HepG2 (cell line): ENCODE measurements around the gene CD4. TPM values are rescaled to one million over a fixed set of nuclear protein-coding genes. Genes with fewer than 3 reads are reported as not detected.

ENCODE experiments used
- ARHGAP35 ChIP-seq: sonication (generic); formaldehyde crosslinking; IDR thresholded peaks from 2 replicates; pipeline ENCODE4 v1.9.0; 2022; ENCODE audit warnings: mild to moderate bottlenecking, inconsistent platforms, moderate library complexity, missing genetic modification reagents, borderline replicate concordance
- CBX2 ChIP-seq, 2 experiments: fragments of 200-600 bp in 1 of 2; sonication (generic); formaldehyde crosslinking in 1 of 2; IDR thresholded peaks; 2 replicates each; pipeline versions ENCODE4 v1.7.0 to v1.8.1; 2018 to 2022; ENCODE audit warnings: low read depth in 2 of 2, low read length in 1 of 2, mild to moderate bottlenecking in 1 of 2, missing genetic modification reagents in 1 of 2
- HDAC2 ChIP-seq: sonication (generic); formaldehyde crosslinking; IDR thresholded peaks from 2 replicates; pipeline ENCODE4 v1.4.0; 2020; ENCODE audit warnings: missing genetic modification reagents
- HNF4G ChIP-seq, 2 experiments: sonication (generic) in 1 of 2; formaldehyde crosslinking in 1 of 2; IDR thresholded peaks; 2 replicates each; pipeline versions ENCODE4 v1.4.0 to v1.6.1; 2011 to 2020; ENCODE audit warnings: borderline replicate concordance in 2 of 2, low read depth in 2 of 2, mild to moderate bottlenecking in 2 of 2, low read length in 1 of 2, missing genetic modification reagents in 1 of 2, moderate library complexity in 1 of 2
- HNRNPK ChIP-seq: fragments of 200-400 bp; formaldehyde crosslinking; IDR thresholded peaks from 2 replicates; pipeline ENCODE4 v1.6.1; 2018; ENCODE audit warnings: low read length, low read depth, moderate library complexity, mild to moderate bottlenecking; ENCODE audit not compliant: poor library complexity, severe bottlenecking
- PATZ1 ChIP-seq: sonication (generic); formaldehyde crosslinking; IDR thresholded peaks from 2 replicates; pipeline ENCODE4 v1.4.0; 2020; ENCODE audit warnings: missing genetic modification reagents
- POLR2AphosphoS5 ChIP-seq: IDR thresholded peaks from 2 replicates; pipeline ENCODE4 v1.6.1; 2012; ENCODE audit warnings: low read depth, low read length
- SRSF4 ChIP-seq: fragments of 200-400 bp; formaldehyde crosslinking; IDR thresholded peaks from one replicate; pipeline ENCODE4 v1.6.1; 2018; ENCODE audit warnings: mild to moderate bottlenecking, low read depth, low read length, moderate library complexity; ENCODE audit not compliant: poor library complexity, severe bottlenecking
- TERF1 ChIP-seq: sonication (generic); formaldehyde crosslinking; IDR thresholded peaks from 2 replicates; pipeline ENCODE4 v1.8.0; 2022; ENCODE audit warnings: mild to moderate bottlenecking, missing genetic modification reagents, moderate library complexity
- TFDP2 ChIP-seq: sonication (generic); formaldehyde crosslinking; IDR thresholded peaks from 2 replicates; pipeline ENCODE4 v1.4.0; 2020; ENCODE audit warnings: missing genetic modification reagents
- ZBTB10 ChIP-seq: sonication (generic); formaldehyde crosslinking; IDR thresholded peaks from 2 replicates; pipeline ENCODE4 v1.4.0; 2020; ENCODE audit warnings: missing genetic modification reagents, borderline replicate concordance
- ZBTB25 ChIP-seq: IDR thresholded peaks from 2 replicates; pipeline ENCODE4 v1.6.1; 2018; ENCODE audit warnings: missing genetic modification reagents
- ZNF687 ChIP-seq: sonication (generic); formaldehyde crosslinking; IDR thresholded peaks from 2 replicates; pipeline ENCODE4 v1.5.1; 2020; ENCODE audit warnings: mild to moderate bottlenecking, missing genetic modification reagents, moderate library complexity
- ZNF792 ChIP-seq: IDR thresholded peaks from 2 replicates; pipeline ENCODE4 v1.6.1; 2016
- polyA plus RNA-seq, 8 experiments: library from polyadenylated mRNA; depleted of rRNA in 3 of 8; stranded (reverse) in 7 of 8; unstranded in 1 of 8; fragments of >200 nt; fragmentation: Illumina TruSeq in 4 of 8; extraction: Trizol in 4 of 8; gene quantifications; 2 replicates each; pipeline versions ENCODE4 v1.2.1 to v1.2.3, GENCODE V29; 2011 to 2016; ENCODE audit warnings: low read depth in 4 of 8, missing spikeins in 1 of 8, mixed read lengths in 1 of 8; ENCODE audit not compliant: insufficient read depth in 1 of 8
- total RNA-seq, 5 experiments: library from RNA; depleted of rRNA; stranded (reverse); fragments of >200 nt; fragmentation: Illumina TruSeq; extraction: Trizol; gene quantifications; 2 replicates each; pipeline ENCODE4 v1.2.3, GENCODE V29; 2016; ENCODE audit warnings: low read depth in 1 of 5

Gene CD4
- total and polyA plus RNA-seq, 2 of the 13 experiments (the other 11 are each of a cell fraction or from before 2014, with no cell fraction given), result 0.07 to 0.95 TPM

- TF ChIP-seq ZBTB10 (CRISPR knock-in tag) (no peak), HNF4G (IDR thresholded peaks at IDR 0.05; ENCODE audit: borderline replicate concordance, low read depth, low read length) (peak; percentile 89), HNF4G (CRISPR knock-in tag; IDR thresholded peaks at IDR 0.05; ENCODE audit: borderline replicate concordance, low read depth) (0 out of 2 replicates have a peak, but pooled peaks have one; percentile 38), ARHGAP35 (no peak), CBX2 (IDR thresholded peaks at IDR 0.05; ENCODE audit: low read depth, low read length) (no peak), CBX2 (CRISPR knock-in tag; IDR thresholded peaks at IDR 0.05; ENCODE audit: low read depth) (no peak), TFDP2 (CRISPR knock-in tag) (no peak), SRSF4 (no peak), HNRNPK (no peak), POLR2AphosphoS5 (no peak), ZNF687 (CRISPR knock-in tag) (no peak; the same call in 1 of the 2 replicates), ZNF792 (no peak), HDAC2 (CRISPR knock-in tag) (no peak), TERF1 (CRISPR knock-in tag) (no peak), ZBTB25 (no peak), PATZ1 (CRISPR knock-in tag) (peak; percentile 16; the same call in 1 of the 2 replicates)
Measured at GRCh38 chr12:6779708-6780432, 9.5 kb upstream of the CD4 start (continued).
